Calu3 (cell line): ENCODE measurements around the gene CCDC15. TPM values are rescaled to one million over a fixed set of nuclear protein-coding genes. Genes with fewer than 3 reads are reported as not detected.

ENCODE experiments used
- BruUV-seq: library from RNA; stranded (reverse); fragments of 400-500 nt; replicated peaks from 2 replicates; lab custom pipeline; 2021; lab: Mats Ljungman, UMichigan
- CTCF ChIA-PET: fragments of 300-600 bp; sonication (Branson Sonifier 250); formaldehyde crosslinking; loops from one replicate; lab custom pipeline; 2022; ENCODE audit warnings: antibody characterized with exemption; lab: Charles Lee
- DNase-seq: peaks from one replicate; pipeline ENCODE4 v3.0.0; 2022
- H3K27ac Mint-ChIP-seq: one replicate; pipeline ENCODE4 v1.8.0; 2022; ENCODE audit warnings: mixed read lengths; ENCODE audit not compliant: unreplicated experiment
- H3K27me3 Mint-ChIP-seq: one replicate; pipeline ENCODE4 v1.8.0; 2022; ENCODE audit warnings: mixed read lengths; ENCODE audit not compliant: unreplicated experiment
- H3K36me3 Mint-ChIP-seq: one replicate; pipeline ENCODE4 v1.8.0; 2022; ENCODE audit warnings: mild to moderate bottlenecking, moderate library complexity, mixed read lengths; ENCODE audit not compliant: insufficient read depth, unreplicated experiment
- H3K4me1 Mint-ChIP-seq: one replicate; pipeline ENCODE4 v1.8.0; 2022; ENCODE audit warnings: mild to moderate bottlenecking, low read depth, mixed read lengths; ENCODE audit not compliant: unreplicated experiment
- H3K4me3 Mint-ChIP-seq: one replicate; pipeline ENCODE4 v1.8.0; 2022; ENCODE audit warnings: mild to moderate bottlenecking, low read depth, moderate library complexity, mixed read lengths; ENCODE audit not compliant: unreplicated experiment
- H3K9me3 Mint-ChIP-seq: one replicate; pipeline ENCODE4 v1.8.0; 2022; ENCODE audit warnings: low read depth, mixed read lengths; ENCODE audit not compliant: unreplicated experiment
- intact Hi-C: fragments of 100-400 bp; cut with micrococcal nuclease; formaldehyde crosslinking; loops from one replicate; pipeline ENCODE4 v1.10.0; 2022; ENCODE audit not compliant: unreplicated experiment
- total RNA-seq: library from RNA; stranded (reverse); gene quantifications from 2 replicates; pipeline ENCODE4 v1.2.3, GENCODE V29; 2022
- TF ChIP-seq, protein P1 (sequence below): fragments of 200-600 bp; IDR thresholded peaks from one replicate; pipeline ENCODE4 v1.8.0; 2022; ENCODE audit warnings: antibody characterized with exemption; ENCODE audit not compliant: unreplicated experiment

Gene CCDC15
- total RNA-seq, 1 experiment from 2014 or later: 2.3 TPM

- H3K4me1 Mint-ChIP-seq: peaks cover 19% of the 10 kb centered on the region
- DNase-seq: no peak
- intact Hi-C loops: no loop called here
- no peak overlapping the region for H3K4me3 Mint-ChIP-seq
- H3K36me3 Mint-ChIP-seq: peaks cover 10% of the 10 kb centered on the region
- CTCF ChIA-PET: no interaction called here
- no peak overlapping the region for H3K27ac Mint-ChIP-seq
- no TSS peak for BruUV-seq
- no peaks in the 10 kb centered on the region for H3K9me3 Mint-ChIP-seq
- TF ChIP-seq, protein P1, sequence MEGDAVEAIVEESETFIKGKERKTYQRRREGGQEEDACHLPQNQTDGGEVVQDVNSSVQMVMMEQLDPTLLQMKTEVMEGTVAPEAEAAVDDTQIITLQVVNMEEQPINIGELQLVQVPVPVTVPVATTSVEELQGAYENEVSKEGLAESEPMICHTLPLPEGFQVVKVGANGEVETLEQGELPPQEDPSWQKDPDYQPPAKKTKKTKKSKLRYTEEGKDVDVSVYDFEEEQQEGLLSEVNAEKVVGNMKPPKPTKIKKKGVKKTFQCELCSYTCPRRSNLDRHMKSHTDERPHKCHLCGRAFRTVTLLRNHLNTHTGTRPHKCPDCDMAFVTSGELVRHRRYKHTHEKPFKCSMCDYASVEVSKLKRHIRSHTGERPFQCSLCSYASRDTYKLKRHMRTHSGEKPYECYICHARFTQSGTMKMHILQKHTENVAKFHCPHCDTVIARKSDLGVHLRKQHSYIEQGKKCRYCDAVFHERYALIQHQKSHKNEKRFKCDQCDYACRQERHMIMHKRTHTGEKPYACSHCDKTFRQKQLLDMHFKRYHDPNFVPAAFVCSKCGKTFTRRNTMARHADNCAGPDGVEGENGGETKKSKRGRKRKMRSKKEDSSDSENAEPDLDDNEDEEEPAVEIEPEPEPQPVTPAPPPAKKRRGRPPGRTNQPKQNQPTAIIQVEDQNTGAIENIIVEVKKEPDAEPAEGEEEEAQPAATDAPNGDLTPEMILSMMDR: no peak
- no peaks in the 10 kb centered on the region for H3K27me3 Mint-ChIP-seq
Observed at GRCh38 chr11:125080531-125080911, 126.5 kb downstream of the CCDC15 start.

GRCh38 chr11:125081098-125081798 lies 127.2 kb downstream of the CCDC15 start:
- intact Hi-C loops: no loop called here
- Mint-ChIP-seq H3K4me1 (peaks cover 19% of the 10 kb centered on the region), H3K27me3 (no peaks in the 10 kb centered on the region), H3K27ac (no peak overlapping the region), H3K4me3 (no peak overlapping the region), H3K36me3 (peaks cover 15% of the 10 kb centered on the region), H3K9me3 (no peaks in the 10 kb centered on the region)
- no TSS peak for BruUV-seq
- CTCF ChIA-PET: no interaction called here
- TF ChIP-seq, protein P1: no peak
- no peak for DNase-seq

GRCh38 chr11:125082040-125082439 lies 128.0 kb downstream of the CCDC15 start:
- CTCF ChIA-PET: interaction anchor here (1.2 kb wide), 1 partner anchor 9 kb away, joined by 4 read pairs; no protein-coding TSS in a partner anchor
- TF ChIP-seq, protein P1: no peak
- Mint-ChIP-seq H3K4me1 (peaks cover 19% of the 10 kb centered on the region), H3K9me3 (no peaks in the 10 kb centered on the region), H3K27me3 (no peaks in the 10 kb centered on the region), H3K27ac (no peak overlapping the region), H3K4me3 (no peak overlapping the region), H3K36me3 (peaks cover 19% of the 10 kb centered on the region)
- DNase-seq: no peak
- intact Hi-C loops: no loop called here
- no TSS peak for BruUV-seq

DNA sequence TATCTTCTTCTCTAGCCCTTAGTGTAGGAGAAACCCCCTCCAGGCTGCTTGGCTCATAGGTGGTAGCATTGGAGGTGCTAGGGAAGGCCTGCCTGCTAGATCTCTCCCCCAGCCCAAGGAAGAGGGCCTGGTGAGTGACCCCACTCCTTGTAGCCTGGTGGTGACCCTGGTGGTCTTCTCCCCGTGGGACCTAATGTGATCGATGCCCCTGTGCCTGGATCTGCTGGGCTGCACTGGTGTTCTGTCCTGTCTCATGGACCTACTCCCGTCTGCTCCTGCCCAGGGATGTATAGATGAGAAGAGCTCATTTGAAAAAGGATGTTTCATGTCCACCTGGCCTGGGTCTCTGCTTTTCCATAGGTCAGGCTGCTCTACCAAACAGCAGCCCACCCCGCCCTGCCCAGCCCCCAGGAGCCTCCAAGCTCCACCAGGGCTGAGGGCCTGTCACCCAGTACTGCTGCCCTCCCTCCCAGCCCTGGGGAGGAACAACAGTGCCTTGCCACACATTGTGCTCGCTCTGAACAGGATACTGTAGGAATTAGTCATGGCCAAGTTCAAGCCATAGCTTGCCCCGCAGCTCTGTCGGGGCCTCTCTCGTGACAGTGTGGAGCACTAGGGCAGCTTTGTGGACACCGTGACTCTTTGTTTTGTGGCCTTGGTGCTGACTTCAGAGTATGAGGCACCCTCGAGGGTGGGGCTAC lies 128.8 kb downstream of the CCDC15 start:
- no peaks in the 10 kb centered on the region for H3K9me3 Mint-ChIP-seq
- peak overlapping the region; percentile 21 for H3K4me3 Mint-ChIP-seq
- no peaks in the 10 kb centered on the region for H3K27me3 Mint-ChIP-seq
- intact Hi-C loops: no loop called here
- H3K36me3 Mint-ChIP-seq: peaks cover 19% of the 10 kb centered on the region
- H3K27ac Mint-ChIP-seq: peak overlapping the region; percentile 66
- TF ChIP-seq, protein P1: no peak
- DNase-seq: peak; percentile 41
- no TSS peak for BruUV-seq
- CTCF ChIA-PET: interaction anchor here (1.2 kb wide), 1 partner anchor 8 kb away, joined by 4 read pairs; no protein-coding TSS in a partner anchor
- H3K4me1 Mint-ChIP-seq: peaks cover 19% of the 10 kb centered on the region
